A549 (cell line): ENCODE measurements around the gene CRTAP. TPM values are rescaled to one million over a fixed set of nuclear protein-coding genes. Genes with fewer than 3 reads are reported as not detected.
"Not testable (repeated sequence)": the region's sequence is repeated elsewhere in the genome, so short reads cannot be mapped to it uniquely, and the experiment has no call there.

Source experiments
- ATAC-seq, 2 experiments: fragments of 200-7000 bp in 1 of 2; fragments of >200 bp in 1 of 2; cut with Nextera tagmentation in 1 of 2; cut with Tn5 transposase in 1 of 2; 3 replicates each; pipeline versions ENCODE4 v1.8.0 to v1.9.1; 2018 to 2020; ENCODE audit warnings: mild to moderate bottlenecking in 1 of 2, moderate library complexity in 1 of 2
- CTCF ChIA-PET: fragments of 300-600 bp; sonication (Branson Sonifier 250); formaldehyde crosslinking; extraction: SDS; loops from one replicate; lab custom pipeline; 2021; ENCODE audit warnings: antibody characterized with exemption, inconsistent platforms; lab: Yijun Ruan, JAX
- POLR2A ChIA-PET: fragments of 350-600 bp; formaldehyde crosslinking; extraction: SDS; loops from one replicate; lab custom pipeline; 2021; ENCODE audit warnings: antibody characterized with exemption, inconsistent platforms; lab: Yijun Ruan, JAX
- DNase-seq, 2 experiments: peaks; one replicate each; pipeline versions ENCODE4 v3.0.0 to v3.0.0-alpha.2; 2011 to 2016; ENCODE audit warnings: low read depth in 1 of 2, low spot score in 1 of 2
- FAIRE-seq: peaks from 2 replicates; lab custom pipeline; 2011; peaks lifted over from hg19 to GRCh38; lab: Jason Lieb, UNC
- H3K27ac ChIP-seq, 2 experiments: fragments of >200 bp; sonication (Bioruptor Twin); formaldehyde crosslinking; 3 replicates each; pipeline ENCODE4 v1.5.1; 2016 to 2017
- H3K4me1 ChIP-seq: fragments of >200 bp; sonication (Bioruptor Twin); formaldehyde crosslinking; 3 replicates; pipeline ENCODE4 v1.6.1; 2016
- H3K4me2 ChIP-seq: fragments of >200 bp; sonication (Bioruptor Twin); formaldehyde crosslinking; 3 replicates; pipeline ENCODE4 v1.6.1; 2016
- H3K4me3 ChIP-seq: fragments of >200 bp; sonication (Bioruptor Twin); formaldehyde crosslinking; 3 replicates; pipeline ENCODE4 v1.5.1; 2016
- H3K9me3 ChIP-seq: fragments of >200 bp; sonication (Bioruptor Twin); formaldehyde crosslinking; 3 replicates; pipeline ENCODE4 v1.6.1; 2016
- BHLHE40 ChIP-seq: IDR thresholded peaks from 2 replicates; pipeline ENCODE4 v1.6.1; 2012; ENCODE audit warnings: low read depth, low read length, inconsistent platforms
- CBX2 ChIP-seq: fragments of 200-600 bp; sonication (generic); IDR thresholded peaks from 2 replicates; pipeline ENCODE4 v1.6.1; 2016; ENCODE audit warnings: low read depth, mild to moderate bottlenecking, borderline replicate concordance
- CHD4 ChIP-seq: fragments of 200-600 bp; sonication (generic); IDR thresholded peaks from 2 replicates; pipeline ENCODE4 v1.6.1; 2016; ENCODE audit warnings: antibody characterized with exemption, mild to moderate bottlenecking, borderline replicate concordance
- EP300 ChIP-seq, 2 experiments: fragments of >200 bp; sonication (Bioruptor Twin); formaldehyde crosslinking; IDR thresholded peaks; 2 replicates in 1 of 2; 3 replicates in 1 of 2; pipeline ENCODE4 v1.6.1; 2016 to 2017
- ESRRA ChIP-seq: fragments of 150-350 bp; IDR thresholded peaks from 2 replicates; pipeline ENCODE4 v1.6.1; 2014; ENCODE audit warnings: mild to moderate bottlenecking, low read length, borderline replicate concordance
- FOXS1 ChIP-seq: fragments of 250-450 bp; sonication (Bioruptor Pico); IDR thresholded peaks from 2 replicates; pipeline ENCODE4 v1.5.0; 2020; ENCODE audit warnings: mild to moderate bottlenecking, moderate library complexity
- JUN ChIP-seq, 2 experiments: fragments of >200 bp; sonication (Bioruptor Twin); formaldehyde crosslinking; IDR thresholded peaks; 2 replicates in 1 of 2; 3 replicates in 1 of 2; pipeline ENCODE4 v1.6.1; 2016 to 2017
- JUNB ChIP-seq: fragments of >200 bp; sonication (Bioruptor Twin); formaldehyde crosslinking; IDR thresholded peaks from 2 replicates; pipeline ENCODE4 v1.6.1; 2016
- KDM1A ChIP-seq: fragments of 200-600 bp; sonication (generic); IDR thresholded peaks from 2 replicates; pipeline ENCODE4 v1.6.1; 2016; ENCODE audit warnings: low read depth, mild to moderate bottlenecking
- NR3C1 ChIP-seq: fragments of >200 bp; sonication (Bioruptor Twin); formaldehyde crosslinking; IDR thresholded peaks from 3 replicates; pipeline ENCODE4 v1.6.1; 2017
- PHF8 ChIP-seq: fragments of 200-600 bp; sonication (generic); IDR thresholded peaks from 2 replicates; pipeline ENCODE4 v1.6.1; 2016; ENCODE audit warnings: low read depth, mild to moderate bottlenecking, antibody characterized with exemption, moderate library complexity, borderline replicate concordance
- POLR2AphosphoS2 ChIP-seq: conservative IDR thresholded peaks from 2 replicates; pipeline ENCODE4 v1.6.1; 2012; ENCODE audit warnings: low read length, improper control_type of control experiment, inconsistent platforms
- RAD21 ChIP-seq, 2 experiments: fragments of >200 bp in 1 of 2; sonication (Bioruptor Twin) in 1 of 2; formaldehyde crosslinking in 1 of 2; IDR thresholded peaks in 1 of 2; conservative IDR thresholded peaks in 1 of 2; 2 replicates in 1 of 2; 3 replicates in 1 of 2; pipeline ENCODE4 v1.6.1; 2012 to 2018; ENCODE audit warnings: inconsistent platforms in 1 of 2
- RARB ChIP-seq: fragments of 250-450 bp; sonication (Bioruptor Pico); IDR thresholded peaks from 2 replicates; pipeline ENCODE4 v1.8.0; 2021; ENCODE audit warnings: mild to moderate bottlenecking, moderate library complexity
- RNF2 ChIP-seq: fragments of 200-600 bp; sonication (generic); IDR thresholded peaks from 2 replicates; pipeline ENCODE4 v1.6.1; 2016; ENCODE audit warnings: low read depth, mild to moderate bottlenecking, antibody characterized with exemption, moderate library complexity, borderline replicate concordance
- SREBF2 ChIP-seq: fragments of 450-650 bp; IDR thresholded peaks from 2 replicates; pipeline ENCODE4 v1.6.1; 2014; ENCODE audit warnings: mild to moderate bottlenecking, moderate library complexity
- WGBS: methylation state at CpG from one replicate; pipeline ENCODE4 v1.1.6; 2017; ENCODE audit errors: missing lambda C conversion rate; 5-methylcytosine and 5-hydroxymethylcytosine counted together
- polyA plus RNA-seq, 4 experiments: library from polyadenylated mRNA; depleted of rRNA in 3 of 4; stranded (reverse); fragments of >200 nt; fragmentation: RNase III in 1 of 4; extraction: RNeasy Plus Mini Kit Qiagen cat#74134 plus additional on column Dnase treatment in 1 of 4; gene quantifications; 2 replicates in 3 of 4; 3 replicates in 1 of 4; pipeline ENCODE4 v1.2.3, GENCODE V29; 2011 to 2017
- TF ChIP-seq, protein P1 (sequence below): fragments of >200 bp; sonication (Bioruptor Twin); formaldehyde crosslinking; IDR thresholded peaks from 2 replicates; pipeline ENCODE4 v1.6.1; 2016

CRTAP gene
- polyA plus RNA-seq, 2 of the 4 experiments (the other 2 are of a cell fraction) = 181 to 355 TPM

GRCh38 chr3:33075995-33076394 is 37.8 kb upstream of the CRTAP start:
- no peak overlapping the region for H3K4me3 ChIP-seq
- ChIA-PET POLR2A (no interaction called here), CTCF (interaction anchor here (0.7 to 7.2 kb wide), 10 partner anchors 9 to 297 kb away, joined by 3 to 57 read pairs (median 16); partner anchors contain the start of gene CCR4)
- H3K4me1 ChIP-seq = no peaks in the 10 kb centered on the region
- no peaks in the 10 kb centered on the region for H3K9me3 ChIP-seq
- DNase-seq (no peak), FAIRE-seq (no peak), ATAC-seq (no peak)
- no peak overlapping the region for H3K27ac ChIP-seq
- TF ChIP-seq PHF8 (no peak), FOXS1 (no peak), JUNB (no peak), POLR2AphosphoS2 (no peak), BHLHE40 (no peak), NR3C1 (no peak)
- TF ChIP-seq, protein P1, sequence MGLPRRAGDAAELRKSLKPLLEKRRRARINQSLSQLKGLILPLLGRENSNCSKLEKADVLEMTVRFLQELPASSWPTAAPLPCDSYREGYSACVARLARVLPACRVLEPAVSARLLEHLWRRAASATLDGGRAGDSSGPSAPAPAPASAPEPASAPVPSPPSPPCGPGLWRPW = no peak
- H3K4me2 ChIP-seq = no peak overlapping the region
- WGBS = 95% methylated on average over 6 of the region's 6 CpGs

- 94% methylated on average over 8 of the region's 8 CpGs for WGBS
- POLR2A ChIA-PET = interaction anchor here (0.6 kb wide), 1 partner anchor 397 kb away, joined by 3 read pairs; no protein-coding TSS in a partner anchor
These were observed 36.9 kb upstream of the CRTAP start for GRCh38 chr3:33076952-33077351.

GRCh38 chr3:33077976-33078375 is 35.8 kb upstream of the CRTAP start:
- H3K4me1 ChIP-seq = no peaks in the 10 kb centered on the region
- TF ChIP-seq RNF2 (no peak), RAD21 (conservative IDR thresholded peaks at IDR 0.05 in 1 of 2, IDR thresholded peaks at IDR 0.05 in 1 of 2) (no peak)
- TF ChIP-seq, all 56 proteins: peak for 0
- POLR2A ChIA-PET = no interaction called here
- Histone ChIP-seq H3K4me2 (no peak overlapping the region), H3K27ac (no peak overlapping the region), H3K9me3 (no peaks in the 10 kb centered on the region), H3K4me3 (no peak overlapping the region)
- WGBS = 95% methylated on average over 2 of the region's 2 CpGs
- DNase-seq (no peak), ATAC-seq (no peak), FAIRE-seq (no peak)
- CTCF ChIA-PET = interaction anchor here (0.7 to 1.2 kb wide), 2 partner anchors 10 to 55 kb away, joined by 3 to 4 read pairs; no protein-coding TSS in a partner anchor

More at GRCh38 chr3:33076952-33077351, 36.9 kb upstream of the CRTAP start:
- Histone ChIP-seq H3K4me3 (no peak overlapping the region), H3K9me3 (no peaks in the 10 kb centered on the region), H3K4me2 (no peak overlapping the region), H3K27ac (no peak overlapping the region), H3K4me1 (no peaks in the 10 kb centered on the region)
- CTCF ChIA-PET = no interaction called here
- FAIRE-seq (no peak), DNase-seq (no peak), ATAC-seq (no peak)
- TF ChIP-seq CHD4 = no peak
- TF ChIP-seq RARB (CRISPR knock-in tag) = no peak
- TF ChIP-seq SREBF2 = no peak
- no peak for TF ChIP-seq KDM1A
- no peak for TF ChIP-seq JUNB

DNA sequence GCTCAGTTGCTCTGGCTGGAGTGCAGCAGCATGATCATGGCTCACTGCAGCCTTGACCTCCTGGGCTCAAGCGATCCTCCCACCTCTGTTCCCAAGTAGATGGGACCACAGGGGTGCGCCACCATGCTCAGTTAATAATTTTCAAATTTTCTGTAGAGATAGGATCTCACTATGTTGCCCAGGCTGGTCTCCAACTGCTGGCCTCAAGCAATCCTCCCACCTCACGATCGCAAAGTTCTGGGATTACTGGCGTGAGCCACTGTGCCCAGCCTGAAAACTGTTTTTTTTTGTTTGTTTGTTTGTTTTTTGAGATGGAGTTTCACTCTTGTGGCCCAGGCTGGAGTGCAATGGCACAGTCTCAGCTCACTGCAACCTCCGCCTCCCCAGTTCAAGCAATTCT is 34.0 kb upstream of the CRTAP start:
- POLR2A ChIA-PET, DNase-seq, H3K9me3 ChIP-seq, H3K4me1 ChIP-seq, FAIRE-seq, ATAC-seq, H3K4me2 ChIP-seq, H3K27ac ChIP-seq, H3K4me3 ChIP-seq: not testable (repeated sequence)
- CTCF ChIA-PET = interaction anchor here (0.9 to 1.0 kb wide), 2 partner anchors 12 to 14 kb away, joined by 3 read pairs; no protein-coding TSS in a partner anchor
- 87% methylated on average over 6 of the region's 6 CpGs for WGBS

DNA sequence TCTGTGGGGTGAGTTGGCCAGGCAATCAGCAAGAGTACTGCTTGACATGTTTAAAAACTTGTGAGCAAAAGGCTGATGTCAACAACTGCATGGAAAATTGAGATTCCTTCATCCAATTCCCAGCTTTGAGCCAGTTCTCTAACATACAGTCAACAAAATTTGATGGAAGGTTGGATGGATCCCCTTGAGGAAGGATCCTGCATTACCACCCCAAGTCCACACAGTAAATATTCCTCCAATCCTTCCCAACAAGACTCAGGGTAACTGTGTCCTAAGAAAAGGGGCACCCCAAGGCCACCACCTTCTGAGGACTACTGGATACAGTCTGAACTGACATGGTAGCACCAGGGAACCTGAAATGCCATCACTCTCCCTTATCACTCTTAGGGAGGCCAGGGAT is 32.0 kb upstream of the CRTAP start:
- TF ChIP-seq POLR2AphosphoS2 (no peak), EP300 (IDR thresholded peaks at IDR 0.05) (no peak), RNF2 (no peak), JUN (IDR thresholded peaks at IDR 0.05) (no peak), JUNB (no peak), CBX2 (no peak), ESRRA (no peak)
- TF ChIP-seq, all 56 proteins: peak for 0
- FAIRE-seq (no peak), ATAC-seq (peak; percentile 59; a peak in 5 of 6 replicates), DNase-seq (no peak)
- Histone ChIP-seq H3K4me1 (no peaks in the 10 kb centered on the region), H3K4me2 (no peak overlapping the region), H3K4me3 (no peak overlapping the region), H3K9me3 (no peaks in the 10 kb centered on the region), H3K27ac (no peak overlapping the region)
- POLR2A ChIA-PET = no interaction called here
- CTCF ChIA-PET = interaction anchor here (0.5 to 1.4 kb wide), 3 partner anchors 14 to 26 kb away, joined by 3 to 5 read pairs (median 4); no protein-coding TSS in a partner anchor
